ENCODE results near the gene ANKRD1. TPM values are rescaled to one million over a fixed set of nuclear protein-coding genes. Genes with fewer than 3 reads are reported as not detected.
"Not testable (repeated sequence)": the region's sequence is repeated elsewhere in the genome, so short reads cannot be mapped to it uniquely, and the experiment has no call there.

The ANKRD1 gene
- total RNA-seq, 1 donor from 2014 or later, result 1,733 TPM

DNA sequence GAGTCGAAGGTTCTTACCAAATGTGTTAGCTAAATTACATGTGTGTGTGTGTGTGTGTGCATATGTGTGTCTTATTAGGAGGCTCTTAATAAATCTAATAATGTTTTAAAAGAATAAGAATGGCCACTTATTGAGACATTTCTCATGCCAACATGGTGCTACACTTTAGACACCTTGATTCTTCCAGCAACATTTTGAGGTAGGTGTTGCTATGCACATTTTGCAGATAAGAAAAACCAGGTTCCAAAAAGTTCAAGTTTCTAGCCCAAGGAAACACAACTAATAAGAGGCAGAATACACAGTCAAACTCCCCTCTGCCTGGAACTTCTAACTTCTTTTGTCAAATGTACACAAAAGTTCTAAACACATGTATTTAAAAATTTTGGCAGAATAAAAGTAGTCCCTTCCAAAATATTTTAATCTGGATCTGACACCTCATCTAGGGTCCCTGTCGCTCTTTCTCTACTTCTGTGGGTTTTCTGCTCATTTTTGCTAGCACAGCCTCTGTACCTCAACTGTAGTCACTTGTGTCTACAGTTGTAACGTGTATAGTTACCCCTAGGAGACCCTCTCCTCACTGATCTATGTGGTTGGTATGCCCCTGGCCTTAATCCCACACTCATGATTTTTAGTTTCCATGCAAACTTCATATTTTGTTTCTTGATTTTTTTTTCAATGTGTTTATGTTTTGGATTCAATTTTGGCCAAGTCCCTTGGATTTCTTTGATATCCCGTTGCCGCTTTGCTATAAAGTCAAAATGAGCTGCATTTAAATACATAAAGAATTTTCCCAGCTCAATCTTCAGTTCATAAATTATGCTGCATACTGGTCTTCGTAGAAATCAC, 4.3 kb downstream of the ANKRD1 start:
- intact Hi-C loops (cut with DNase I), result loop anchor here (5.0 kb wide), 1 partner anchor 71 kb away; no protein-coding TSS in a partner anchor
- DNase-seq, result no peak
- ATAC-seq (ENCODE audit: poor library complexity), result no peak

DNA sequence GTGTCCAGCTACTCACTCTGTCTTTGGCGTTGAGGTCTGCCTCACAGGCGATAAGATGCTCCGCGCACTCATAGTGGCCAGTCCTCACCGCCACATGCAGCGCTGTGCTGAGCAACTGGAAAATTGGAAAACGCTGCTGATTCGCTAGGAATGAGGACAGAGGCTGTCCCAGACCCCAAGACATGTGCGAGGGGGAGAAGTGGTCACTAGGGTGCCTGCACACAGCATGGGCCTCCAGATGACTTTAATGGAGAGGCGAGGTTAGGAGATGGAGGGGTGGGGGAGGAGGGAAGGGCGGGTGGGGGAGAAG, 5.2 kb downstream of the ANKRD1 start:
- DNase-seq (no peak), ATAC-seq (ENCODE audit: poor library complexity) (no peak)
- intact Hi-C loops (cut with DNase I), result loop anchor here (5.0 kb wide), 1 partner anchor 72 kb away; no protein-coding TSS in a partner anchor

DNA sequence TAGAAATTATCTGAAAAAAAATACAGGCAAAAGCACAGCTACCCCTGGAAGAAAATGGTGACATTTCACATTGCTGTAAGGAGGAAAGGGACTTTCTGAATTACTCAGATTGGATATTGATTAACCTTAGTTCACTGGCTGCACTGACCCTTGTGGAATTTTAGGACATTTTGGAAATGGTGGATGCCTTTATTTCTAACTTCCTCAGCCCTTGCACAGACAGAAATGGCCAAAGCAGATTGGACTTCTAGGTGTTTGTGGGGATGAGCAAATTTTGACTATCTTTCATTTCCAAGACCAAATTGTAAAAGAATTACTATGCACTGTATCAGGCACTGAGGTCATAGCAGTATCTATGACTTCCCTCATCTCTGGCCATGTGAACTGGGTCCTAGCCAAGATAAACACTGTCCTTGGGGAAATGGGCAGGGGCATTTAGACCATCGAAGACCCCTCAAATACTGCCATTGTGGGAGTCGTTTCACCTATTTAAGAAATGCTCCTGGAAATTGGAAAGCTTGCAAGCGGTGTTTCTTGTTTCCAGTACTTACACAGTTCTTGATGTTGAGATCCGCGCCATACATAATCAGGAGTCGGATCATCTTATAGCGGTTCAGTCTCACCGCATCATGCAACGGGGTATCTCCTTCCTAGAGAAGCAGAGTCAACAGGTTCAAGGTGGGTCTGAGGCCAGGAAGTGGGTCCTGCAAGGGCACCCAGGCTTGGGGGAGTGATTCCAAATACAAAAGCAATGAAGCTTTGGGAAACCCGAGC, 5.7 kb downstream of the ANKRD1 start:
- DNase-seq (no peak), ATAC-seq (ENCODE audit: poor library complexity) (no peak)
- intact Hi-C loops (cut with DNase I), result loop anchor here (5.0 kb wide), 2 partner anchors 72 to 337 kb away; no protein-coding TSS in a partner anchor

DNA sequence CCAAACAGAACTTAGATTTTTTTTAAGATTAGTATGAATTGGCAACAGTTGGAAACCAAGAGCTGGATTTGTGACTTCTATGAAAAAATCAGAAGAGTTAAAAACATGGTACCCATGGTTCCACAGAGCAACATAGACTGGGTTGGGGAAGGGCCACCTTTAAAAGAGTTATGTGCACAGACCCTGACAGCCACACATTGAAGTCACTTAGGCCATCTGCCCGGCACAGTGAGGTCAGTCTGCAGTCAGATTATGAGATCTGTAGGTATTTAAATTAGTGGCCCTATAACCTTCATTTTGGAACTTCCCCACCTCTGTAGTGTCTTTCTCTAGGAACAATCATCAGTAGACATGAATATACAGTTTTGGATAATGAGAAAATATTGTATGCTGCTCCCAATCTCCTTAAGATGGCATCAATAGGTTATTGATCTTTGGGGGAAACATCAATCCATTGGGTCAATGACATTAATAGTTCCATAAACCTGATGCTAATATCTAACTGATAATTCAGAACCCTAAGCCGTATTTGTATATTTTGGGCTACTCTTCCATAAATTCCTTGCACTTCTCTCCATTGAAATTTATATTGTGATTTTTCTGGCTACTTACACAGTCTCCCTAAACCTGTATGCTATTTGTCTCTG, 7.0 kb downstream of the ANKRD1 start:
- ATAC-seq (ENCODE audit: poor library complexity), result no peak
- no peak for DNase-seq
- intact Hi-C loops (cut with DNase I), result loop anchor here (5.0 kb wide), 1 partner anchor 338 kb away; no protein-coding TSS in a partner anchor

DNA sequence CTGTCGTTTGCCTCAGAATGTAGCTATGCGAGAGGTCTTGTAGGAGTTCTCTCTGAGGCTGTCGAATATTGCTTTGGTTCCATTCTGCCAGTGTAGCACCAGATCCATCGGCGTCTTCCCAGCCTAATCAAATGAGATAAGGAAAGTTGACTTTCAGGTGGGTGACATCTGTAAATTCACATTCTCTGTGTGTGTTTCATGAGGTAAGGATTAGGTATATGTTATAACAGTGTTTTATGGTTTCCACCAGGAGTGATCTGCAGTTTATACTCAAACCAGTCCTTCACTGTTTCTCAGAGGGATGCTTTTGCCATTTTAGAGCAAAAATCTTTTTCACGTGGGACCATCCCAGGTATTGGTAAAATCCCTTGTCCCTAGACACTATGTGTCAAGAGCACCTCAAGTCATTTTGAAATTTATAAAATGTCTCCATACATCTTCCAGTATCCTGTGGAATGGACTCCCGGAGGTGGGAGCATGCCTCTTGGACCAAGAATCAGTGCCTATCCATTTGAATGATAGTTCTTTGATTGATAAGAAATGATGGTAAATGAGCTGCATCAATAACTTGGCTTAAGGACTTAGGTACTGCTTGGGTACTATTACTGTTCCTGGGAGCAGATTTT, 7.9 kb downstream of the ANKRD1 start:
- no peak for DNase-seq
- peak; percentile 3 for ATAC-seq (ENCODE audit: poor library complexity)
- intact Hi-C loops (cut with DNase I), result loop anchor here (5.0 kb wide), 1 partner anchor 339 kb away; no protein-coding TSS in a partner anchor

DNA sequence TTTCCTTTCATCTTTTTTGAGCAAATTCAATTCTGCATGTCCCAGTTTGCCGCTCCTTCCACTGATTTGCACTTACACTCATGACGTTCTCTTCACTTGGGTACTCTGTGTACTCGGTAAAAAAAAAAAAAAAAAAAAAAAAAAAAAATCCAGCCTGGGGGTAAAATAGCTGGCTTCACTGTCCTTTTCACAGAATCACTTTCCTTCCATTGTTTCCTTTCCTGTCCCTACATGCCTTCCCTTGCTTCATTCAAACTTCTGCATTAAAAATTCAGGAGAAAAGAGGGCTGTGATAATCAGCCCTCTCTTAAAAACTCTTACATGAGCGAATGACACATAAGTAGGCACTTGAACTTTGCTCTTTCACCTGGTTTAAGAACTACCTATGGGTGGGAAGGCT, 8.7 kb downstream of the ANKRD1 start:
- intact Hi-C loops (cut with DNase I), result loop anchor here (5.0 kb wide), 1 partner anchor 340 kb away; no protein-coding TSS in a partner anchor
- DNase-seq, result no peak
- ATAC-seq (ENCODE audit: poor library complexity), result peak; percentile 24

DNA sequence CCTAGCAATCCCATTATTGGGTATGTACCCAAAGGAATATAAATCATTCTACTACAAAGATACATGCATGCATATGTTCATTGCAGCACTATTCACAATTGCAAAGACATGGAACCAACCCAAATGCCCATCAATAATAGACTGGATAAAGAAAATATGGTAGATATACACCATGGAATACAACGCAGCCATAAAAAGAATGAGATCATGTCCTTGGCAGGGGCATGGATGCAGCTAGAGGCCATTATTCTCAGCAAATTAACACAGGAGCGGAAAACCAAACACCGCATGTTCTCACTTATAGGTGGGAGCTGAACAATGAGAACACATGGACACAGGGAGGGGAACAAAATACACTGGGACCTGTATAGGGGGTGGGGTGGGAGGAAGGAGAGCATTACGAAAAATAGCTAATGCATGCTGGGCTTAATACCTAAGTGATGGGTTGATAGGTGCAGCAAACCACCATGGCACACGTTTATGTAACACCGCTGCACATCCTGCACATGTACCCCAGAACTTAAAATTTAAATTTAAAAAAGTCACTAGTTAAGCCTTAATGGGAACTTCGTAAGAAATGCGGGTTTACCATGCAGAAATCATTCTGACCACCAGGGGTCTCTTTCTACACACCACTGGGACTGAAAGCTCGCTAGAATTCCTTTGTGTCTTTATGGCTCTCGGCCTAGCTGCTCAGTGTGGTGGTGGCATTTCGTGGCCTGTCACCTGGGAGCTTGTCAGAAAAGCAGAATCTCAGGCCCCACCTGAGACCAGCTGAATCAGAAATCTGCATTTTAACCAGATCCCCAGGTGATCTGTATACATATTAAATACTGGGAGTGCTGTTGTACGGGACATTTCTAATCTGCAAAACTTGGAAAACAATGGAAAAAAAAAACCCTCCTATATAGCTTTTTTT, 9.5 kb downstream of the ANKRD1 start:
- peak; percentile 78 for ATAC-seq (ENCODE audit: poor library complexity)
- peak; percentile 55 for DNase-seq
- intact Hi-C loops (cut with DNase I), result loop anchor here (5.0 kb wide), 1 partner anchor 341 kb away; no protein-coding TSS in a partner anchor

DNA sequence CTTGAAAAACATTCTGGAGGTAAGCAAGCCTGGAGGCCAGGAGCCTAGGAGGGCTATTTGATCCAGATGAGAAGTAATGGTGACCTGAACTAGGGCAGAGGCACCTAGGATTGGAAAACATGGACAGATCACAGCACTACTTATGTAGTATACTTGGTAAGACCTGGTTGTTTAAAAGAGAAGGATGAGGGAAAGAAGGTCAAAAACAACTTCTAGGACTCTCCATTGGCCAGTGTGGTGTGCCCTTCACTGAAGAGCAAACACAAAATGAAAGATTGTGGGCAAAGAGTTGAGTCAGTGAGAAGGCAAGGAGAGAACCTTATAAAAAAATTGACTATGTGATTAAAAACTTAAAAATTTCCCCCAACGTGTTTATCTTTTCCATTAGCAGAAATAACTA, 14.3 kb downstream of the ANKRD1 start:
- no peak for DNase-seq
- ATAC-seq (ENCODE audit: poor library complexity), result no peak
- intact Hi-C loops (cut with DNase I), result no loop called here

DNA sequence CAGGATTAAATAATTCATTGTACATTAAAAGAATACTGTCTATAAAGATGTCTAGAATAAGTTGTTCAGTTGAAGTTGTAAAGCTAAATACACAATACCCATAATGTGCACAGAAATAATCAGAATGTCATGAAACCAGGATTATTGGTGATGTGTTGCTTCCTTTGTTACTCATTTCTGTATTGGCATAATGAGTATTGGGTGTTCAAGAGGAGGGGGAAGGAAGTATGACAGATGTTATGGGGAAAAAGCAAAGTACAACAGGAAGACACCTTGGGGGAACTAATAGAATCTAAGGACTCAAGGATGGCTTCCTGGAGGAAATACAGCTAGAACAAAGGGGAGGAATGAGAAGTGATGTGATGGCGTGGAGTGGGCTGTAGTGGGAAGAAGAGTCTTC, 15.0 kb downstream of the ANKRD1 start:
- DNase-seq (no peak), ATAC-seq (ENCODE audit: poor library complexity) (no peak)
- intact Hi-C loops (cut with DNase I), result no loop called here

DNA sequence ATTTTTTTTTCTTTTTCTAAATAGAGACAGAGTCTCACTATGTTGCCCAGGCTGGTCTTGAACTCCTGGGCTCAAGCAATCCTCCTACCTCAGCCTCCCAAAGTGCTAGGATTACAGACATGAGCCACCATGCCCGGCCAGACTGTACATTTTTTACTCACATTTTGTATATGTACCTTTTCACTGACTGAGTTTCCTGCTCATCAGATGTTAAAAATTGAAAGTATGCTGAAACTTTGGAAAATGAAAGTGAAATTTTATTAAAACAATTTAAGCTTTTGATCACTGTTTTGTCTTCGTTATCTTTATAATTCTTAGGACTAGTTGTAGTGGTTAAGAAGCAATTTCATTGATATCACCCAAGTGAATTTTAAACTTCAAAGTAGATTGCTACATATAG, 24.0 kb downstream of the ANKRD1 start:
- intact Hi-C loops (cut with DNase I); ATAC-seq (ENCODE audit: poor library complexity); DNase-seq: not testable (repeated sequence)

DNA sequence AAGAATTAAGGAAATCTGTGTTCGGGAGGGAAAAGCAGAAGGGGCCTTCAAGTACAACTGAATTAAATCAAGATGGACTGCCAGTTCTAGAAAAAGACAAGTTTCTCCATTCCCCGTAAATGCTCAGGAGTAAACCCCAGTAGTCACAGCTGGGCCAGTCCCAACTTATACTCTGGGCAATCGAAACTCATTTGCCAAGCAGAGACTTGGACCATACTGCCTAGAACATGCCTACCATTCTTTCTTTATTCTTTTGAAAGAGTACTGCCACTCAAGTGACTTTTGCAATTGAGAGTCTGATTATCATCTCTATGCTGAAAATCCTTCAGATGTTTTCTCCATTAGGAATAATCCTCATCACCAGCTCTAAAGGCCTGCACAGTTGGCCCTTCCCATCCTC, 27.7 kb downstream of the ANKRD1 start:
- intact Hi-C loops (cut with DNase I), result no loop called here
- no peak for DNase-seq
- ATAC-seq (ENCODE audit: poor library complexity), result no peak

DNA sequence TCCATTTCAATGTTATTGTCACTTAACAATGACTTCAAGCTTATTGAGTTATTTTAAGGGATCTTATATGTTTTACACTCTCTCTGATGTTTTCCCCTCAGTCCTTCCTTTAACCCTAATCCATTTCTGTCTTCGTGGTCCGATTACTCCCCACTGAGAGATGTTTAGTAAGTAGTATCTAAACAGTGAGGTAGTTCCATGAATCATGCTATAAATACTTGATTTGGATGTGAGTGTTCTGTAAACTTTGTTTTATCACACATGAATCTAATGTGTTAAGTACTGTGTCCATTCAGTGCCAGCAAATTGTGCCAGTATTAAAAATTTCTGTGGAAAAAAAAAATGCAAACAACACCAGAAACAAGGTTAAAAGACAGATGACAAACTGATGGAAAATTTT, 30.5 kb downstream of the ANKRD1 start:
- ATAC-seq (ENCODE audit: poor library complexity) (no peak), DNase-seq (no peak)
- intact Hi-C loops (cut with DNase I), result no loop called here

DNA sequence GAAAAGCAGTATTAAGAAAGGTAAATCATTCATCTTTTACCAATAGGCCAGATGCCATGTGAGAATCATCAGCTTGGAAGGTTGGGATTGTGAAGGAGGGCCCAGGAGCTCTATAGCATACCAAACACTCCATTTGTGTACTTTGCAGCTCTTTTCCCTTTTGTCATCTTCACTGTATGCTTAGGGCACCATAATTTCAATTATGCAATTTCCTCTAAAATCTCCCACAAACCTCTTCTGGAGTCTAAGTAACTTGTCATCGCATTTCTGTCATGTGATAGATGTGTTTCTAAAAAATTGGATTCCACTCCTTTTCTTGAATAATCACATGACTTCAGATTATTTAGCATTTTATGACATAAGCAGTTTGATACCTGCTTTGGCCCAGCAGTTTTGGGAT, 31.3 kb downstream of the ANKRD1 start:
- DNase-seq (no peak), ATAC-seq (ENCODE audit: poor library complexity) (no peak)
- intact Hi-C loops (cut with DNase I), result no loop called here

DNA sequence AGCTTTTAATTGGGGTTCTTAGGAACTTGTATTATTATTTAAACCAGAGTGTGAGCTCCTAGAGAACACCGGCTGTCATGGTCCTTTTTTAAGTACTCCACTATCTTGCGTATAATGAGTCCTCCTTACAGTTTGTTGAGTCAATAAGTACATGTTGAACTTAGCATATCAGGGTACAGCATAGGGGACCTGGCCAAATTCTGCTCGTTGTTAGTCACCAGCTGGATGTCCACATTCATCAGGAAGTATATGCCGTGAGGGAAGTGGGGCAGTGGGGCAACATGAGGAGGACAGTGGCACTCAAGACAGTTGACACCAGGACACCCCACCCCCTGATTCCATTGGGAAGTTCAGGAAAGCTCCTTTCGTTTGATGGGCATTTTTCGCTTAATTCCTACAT, 32.5 kb downstream of the ANKRD1 start:
- DNase-seq (no peak), ATAC-seq (ENCODE audit: poor library complexity) (no peak)
- intact Hi-C loops (cut with DNase I), result no loop called here

DNA sequence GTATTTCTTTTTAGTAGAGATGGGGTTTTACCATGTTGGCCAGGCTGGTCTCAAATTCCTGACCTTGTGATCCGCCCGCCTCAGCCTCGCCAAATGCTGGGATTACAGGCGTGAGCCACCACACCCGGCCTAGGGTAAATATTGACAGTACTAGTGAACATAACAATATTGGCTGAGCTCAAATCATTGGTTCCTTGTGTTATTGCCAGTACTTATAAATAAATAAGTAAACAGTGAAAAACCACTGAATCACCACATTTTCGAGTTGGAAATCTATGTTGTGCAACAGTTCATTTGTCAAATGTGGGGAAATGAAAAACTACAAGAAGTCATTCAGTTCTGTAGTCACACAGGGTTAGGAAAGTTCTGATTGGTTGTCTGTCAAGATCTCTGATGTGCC, 33.3 kb downstream of the ANKRD1 start:
- ATAC-seq (ENCODE audit: poor library complexity), result no peak
- DNase-seq, result no peak
- intact Hi-C loops (cut with DNase I), result no loop called here

DNA sequence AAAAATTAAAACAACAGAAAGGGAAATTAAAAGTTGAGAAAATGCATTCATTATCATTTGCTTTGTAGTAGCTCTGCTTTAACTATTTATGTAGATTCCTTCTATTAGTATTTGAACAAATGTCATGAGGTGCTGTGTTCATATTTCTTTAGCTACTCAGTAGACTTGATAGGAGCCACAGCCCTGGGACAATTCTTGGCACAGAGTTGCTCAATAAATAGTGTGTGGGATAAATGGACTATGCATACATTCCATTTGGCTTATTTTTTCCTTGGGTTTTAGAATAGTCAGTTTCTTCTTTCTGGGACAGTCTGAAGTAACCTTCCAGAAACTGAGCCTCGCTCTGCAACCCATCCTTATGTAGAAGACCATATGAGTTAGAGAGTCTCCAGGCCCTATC, 35.7 kb downstream of the ANKRD1 start:
- ATAC-seq (ENCODE audit: poor library complexity) (no peak), DNase-seq (no peak)
- intact Hi-C loops (cut with DNase I), result no loop called here

DNA sequence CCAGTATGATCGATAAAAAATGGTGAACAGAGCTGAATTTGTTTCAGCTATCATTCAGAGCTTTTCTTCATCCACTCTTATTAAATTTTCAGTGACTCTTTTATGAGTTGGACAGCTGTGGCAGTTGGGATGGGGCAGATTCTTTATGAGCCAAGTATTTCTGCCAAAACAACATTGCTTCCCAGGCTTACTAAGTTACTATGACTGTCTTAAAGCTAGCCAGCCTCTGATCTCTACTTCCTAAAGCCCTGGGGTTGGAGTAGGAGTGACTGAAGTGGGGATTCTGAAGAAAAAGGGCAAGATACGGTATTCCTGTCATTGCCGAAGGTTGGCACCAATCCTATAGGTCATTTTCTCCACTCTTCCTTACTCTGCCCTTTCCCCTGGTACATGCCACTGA, 36.5 kb downstream of the ANKRD1 start:
- intact Hi-C loops (cut with DNase I), result no loop called here
- DNase-seq, result no peak
- no peak for ATAC-seq (ENCODE audit: poor library complexity)

Data from Right ventricle myocardium superior (tissue), 1 donor.